GM12878 (cell line): Measurements from ENCODE around the gene RSRP1. TPM values are rescaled to one million over a fixed set of nuclear protein-coding genes. Genes with fewer than 3 reads are reported as not detected.

Source experiments
- ATAC-seq: fragments of 200-7000 bp; cut with Tn5 transposase; 3 replicates; pipeline ENCODE4 v1.9.1; 2020; ENCODE audit warnings: mild to moderate bottlenecking, moderate library complexity
- BruUV-seq: library from RNA; stranded (reverse); fragments of 400-500 nt; replicated peaks from 2 replicates; lab custom pipeline; 2021; lab: Mats Ljungman, UMichigan
- CTCF ChIA-PET: fragments of 300-600 bp; sonication (Branson Sonifier 250); formaldehyde crosslinking; extraction: SDS; loops from one replicate; lab custom pipeline; 2021; ENCODE audit warnings: inconsistent platforms; lab: Yijun Ruan, JAX
- POLR2A ChIA-PET: fragments of 350-600 bp; formaldehyde crosslinking; extraction: SDS; loops from one replicate; lab custom pipeline; 2021; ENCODE audit warnings: inconsistent platforms; lab: Charles Lee
- RAD21 ChIA-PET: fragments of 300-600 bp; sonication (Branson Sonifier 250); formaldehyde crosslinking; loops from one replicate; lab custom pipeline; 2023; ENCODE audit warnings: antibody characterized with exemption; ENCODE audit not compliant: unreplicated experiment; lab: Charles Lee
- SMC1A ChIA-PET: fragments of 300-600 bp; sonication (Branson Sonifier 250); formaldehyde crosslinking; loops from one replicate; lab custom pipeline; 2023; ENCODE audit not compliant: unreplicated experiment, uncharacterized antibody; lab: Charles Lee
- DNase-seq: peaks from one replicate; pipeline ENCODE4 v3.0.0-alpha.2; 2011; ENCODE audit warnings: low read depth, low spot score
- FAIRE-seq: peaks from 3 replicates; lab custom pipeline; 2011; peaks lifted over from hg19 to GRCh38; lab: Jason Lieb, UNC
- H2AFZ ChIP-seq: 2 replicates; pipeline ENCODE4 v1.6.0; 2011; ENCODE audit warnings: low read depth, low read length, control low read depth; ENCODE audit not compliant: control insufficient read depth
- H3K27ac ChIP-seq: 2 replicates; pipeline ENCODE4 v1.5.1; 2011; ENCODE audit warnings: control low read depth; ENCODE audit not compliant: control insufficient read depth, insufficient read depth
- H3K27me3 ChIP-seq, 2 experiments: replicated peaks in 1 of 2; 2 replicates each; pipeline versions ENCODE4 v1.6.0 to v1.6.1; 2011; ENCODE audit warnings: low read length in 1 of 2; ENCODE audit not compliant: control insufficient read depth in 2 of 2, insufficient read depth in 2 of 2
- H3K36me3 ChIP-seq, 2 experiments: 2 replicates each; pipeline ENCODE4 v1.5.1; 2011; ENCODE audit warnings: low read length in 1 of 2; ENCODE audit not compliant: control insufficient read depth in 2 of 2, insufficient read depth in 2 of 2
- H3K4me1 ChIP-seq: 2 replicates; pipeline ENCODE4 v1.6.1; 2011; ENCODE audit warnings: mild to moderate bottlenecking, low read length, moderate library complexity, mixed read lengths; ENCODE audit not compliant: control insufficient read depth, insufficient read depth
- H3K4me2 ChIP-seq: 2 replicates; pipeline ENCODE4 v1.6.0; 2011; ENCODE audit warnings: control low read depth; ENCODE audit not compliant: control insufficient read depth, insufficient read depth
- H3K4me3 ChIP-seq: fragments of 200-600 bp; sonication (generic); 2 replicates; pipeline ENCODE4 v1.5.1; 2016
- H3K79me2 ChIP-seq: 2 replicates; pipeline ENCODE4 v1.6.0; 2011; ENCODE audit warnings: low read length; ENCODE audit not compliant: control insufficient read depth, insufficient read depth
- H3K9ac ChIP-seq: 2 replicates; pipeline ENCODE4 v1.8.0; 2011; ENCODE audit warnings: low read length, control low read depth, mixed read lengths; ENCODE audit not compliant: control insufficient read depth, insufficient read depth
- H3K9me3 ChIP-seq: replicated peaks from 3 replicates; pipeline ENCODE4 v1.5.1; 2011; ENCODE audit warnings: mild to moderate bottlenecking, low read length; ENCODE audit not compliant: control insufficient read depth, insufficient read depth
- H4K20me1 ChIP-seq: 2 replicates; pipeline ENCODE4 v1.6.0; 2011; ENCODE audit not compliant: control insufficient read depth, insufficient read depth
- E4F1 ChIP-seq: fragments of 450-650 bp; IDR thresholded peaks from 2 replicates; pipeline ENCODE4 v1.6.1; 2018; ENCODE audit warnings: borderline replicate concordance, mild to moderate bottlenecking; ENCODE audit not compliant: partially characterized antibody
- EP300 ChIP-seq, 2 experiments: fragments of 150-350 bp in 1 of 2; IDR thresholded peaks; 2 replicates each; pipeline ENCODE4 v1.6.1; 2011 to 2012; ENCODE audit warnings: low read depth in 2 of 2, low read length in 2 of 2, borderline replicate concordance in 1 of 2, improper control_type of control experiment in 1 of 2, inconsistent platforms in 1 of 2; ENCODE audit not compliant: control insufficient read depth in 1 of 2
- JUND ChIP-seq: IDR thresholded peaks from 2 replicates; pipeline ENCODE4 v1.6.1; 2012; ENCODE audit warnings: low read depth, mild to moderate bottlenecking, low read length, improper control_type of control experiment, moderate library complexity
- PBX3 ChIP-seq: IDR thresholded peaks from 2 replicates; pipeline ENCODE4 v1.6.1; 2011; ENCODE audit warnings: mild to moderate bottlenecking, low read depth, low read length, moderate library complexity; ENCODE audit not compliant: insufficient replicate concordance
- RB1 ChIP-seq: fragments of 450-650 bp; formaldehyde crosslinking; IDR thresholded peaks from 2 replicates; pipeline ENCODE4 v1.6.1; 2017; ENCODE audit warnings: mild to moderate bottlenecking, borderline replicate concordance
- TAF1 ChIP-seq: IDR thresholded peaks from 2 replicates; pipeline ENCODE4 v1.6.1; 2011; ENCODE audit warnings: mild to moderate bottlenecking, low read depth, low read length, borderline replicate concordance
- TARDBP ChIP-seq: IDR thresholded peaks from 2 replicates; pipeline ENCODE4 v1.6.1; 2016; ENCODE audit warnings: borderline replicate concordance
- USF2 ChIP-seq: IDR thresholded peaks from 2 replicates; pipeline ENCODE4 v1.6.1; 2011; ENCODE audit warnings: low read depth, low read length, improper control_type of control experiment, borderline replicate concordance
- ZNF384 ChIP-seq: IDR thresholded peaks from 2 replicates; pipeline ENCODE4 v1.6.1; 2012; ENCODE audit warnings: low read depth, mild to moderate bottlenecking, low read length, improper control_type of control experiment, borderline replicate concordance
- ZNF687 ChIP-seq: fragments of 450-650 bp; IDR thresholded peaks from 2 replicates; pipeline ENCODE4 v1.6.1; 2017; ENCODE audit warnings: mild to moderate bottlenecking, moderate library complexity
- ZZZ3 ChIP-seq: IDR thresholded peaks from 2 replicates; pipeline ENCODE4 v1.6.1; 2011; ENCODE audit warnings: low read depth; ENCODE audit not compliant: control insufficient read depth, insufficient read length
- WGBS: methylation state at CpG from one replicate; pipeline ENCODE4 v1.1.6; 2016; ENCODE audit warnings: low lambda C conversion rate; ENCODE audit not compliant: insufficient replicate concordance, insufficient coverage; ENCODE audit errors: missing lambda C conversion rate; 5-methylcytosine and 5-hydroxymethylcytosine counted together
- in situ Hi-C: fragments of 300-500 bp; cut with MboI; formaldehyde crosslinking; loops from 9 replicates; pipeline ENCODE4 v1.14.3; 2018; ENCODE audit warnings: mixed read lengths
- intact Hi-C: fragments of 100-400 bp; cut with micrococcal nuclease; formaldehyde crosslinking; loops from one replicate; pipeline ENCODE4 v1.14.2; 2022; ENCODE audit not compliant: unreplicated experiment
- polyA plus RNA-seq, 11 experiments: library from polyadenylated mRNA; depleted of rRNA in 4 of 11; unstranded in 6 of 11; stranded (reverse) in 5 of 11; fragments of >200 nt; fragmentation: Nextera tagmentation in 4 of 11; fragmentation: Illumina TruSeq in 1 of 11; extraction: Ambion mirVana in 4 of 11; extraction: Trizol in 1 of 11; gene quantifications; 1 replicate in 1 of 11; 2 replicates in 10 of 11; pipeline versions ENCODE4 v1.2.1 to v1.2.3, GENCODE V29; 2011 to 2016; ENCODE audit warnings: inconsistent platforms in 2 of 11, missing spikeins in 2 of 11, low read depth in 1 of 11
- total RNA-seq, 4 experiments: library from RNA; depleted of rRNA in 3 of 4; stranded (reverse); fragments of >200 nt in 3 of 4; fragmentation: Illumina TruSeq in 1 of 4; extraction: Trizol in 1 of 4; gene quantifications; 2 replicates each; pipeline versions ENCODE4 v1.2.1 to v1.2.3, GENCODE V29; 2013 to 2021

Gene RSRP1
- total and polyA plus RNA-seq, 10 of the 15 experiments (the other 5 are each of a cell fraction or from before 2014, with no cell fraction given) = 23.5 to 128 (median 90.0) TPM

GRCh38 chr1:25257196-25257595, 9.9 kb upstream of the RSRP1 start:
- Histone ChIP-seq H2AFZ (no peak overlapping the region), H3K27me3 (no peaks in the 10 kb centered on the region), H3K36me3 (no peaks in the 10 kb centered on the region), H3K79me2 (no peaks in the 10 kb centered on the region; the same call in none of the 2 replicates), H3K27ac (no peak overlapping the region), H3K4me1 (no peaks in the 10 kb centered on the region), H3K4me3 (no peak overlapping the region), H3K9ac (no peak overlapping the region), H4K20me1 (no peaks in the 10 kb centered on the region), H3K4me2 (no peak overlapping the region), H3K9me3 (no peaks in the 10 kb centered on the region)
- ChIA-PET CTCF (interaction anchor here (1.2 kb wide), 1 partner anchor 8 kb away, joined by 5 read pairs; no protein-coding TSS in a partner anchor), POLR2A (interaction anchor here (0.6 kb wide), 2 partner anchors 40 to 648 kb away, joined by 3 read pairs; no protein-coding TSS in a partner anchor), SMC1A (no interaction called here), RAD21 (interaction anchor here (0.5 kb wide), 1 partner anchor 368 kb away, joined by 4 read pairs; no protein-coding TSS in a partner anchor)
- ATAC-seq (no peak), FAIRE-seq (no peak), DNase-seq (no peak)
- no TSS peak for BruUV-seq
- intact Hi-C loops = no loop called here
- in situ Hi-C loops = loop anchor here (5.0 kb wide), 1 partner anchor 85 kb away; no protein-coding TSS in a partner anchor
- 32% methylated on average over 1 of the region's 1 CpG for WGBS
- TF ChIP-seq PBX3 (no peak), ZZZ3 (no peak), E4F1 (no peak), ZNF384 (no peak), ZNF687 (no peak), EP300 (IDR thresholded peaks at IDR 0.05; ENCODE audit: borderline replicate concordance in 1 of 2, control insufficient read depth in 1 of 2, low read depth in 2 of 2, low read length in 2 of 2) (no peak), JUND (no peak), TARDBP (no peak), RB1 (no peak), TAF1 (no peak), USF2 (no peak)
